Activated CD4-positive, alpha-beta T cell treated with anti-CD3 and anti-CD28 coated beads for 4 hours (primary cell): ENCODE data around the gene CITED2.
"Not testable (repeated sequence)": the region's sequence is repeated elsewhere in the genome, so short reads cannot be mapped to it uniquely, and the experiment has no call there.

ENCODE experiments used
- DNase-seq, 2 donors: peaks; one replicate each; pipeline ENCODE4 v3.0.0-alpha.2; 2020

CITED2 gene

GRCh38 chr6:139364302-139364981 lies 10.0 kb downstream of the CITED2 start:
- DNase-seq, result no peak

- DNase-seq, result not testable (repeated sequence)
These were observed 10.7 kb downstream of the CITED2 start for GRCh38 chr6:139363797-139364196.

- not testable (repeated sequence) for DNase-seq
These were observed 11.3 kb downstream of the CITED2 start for GRCh38 chr6:139363123-139363522.

- no peak for DNase-seq
These were observed 13.2 kb downstream of the CITED2 start for GRCh38 chr6:139361211-139361610.

GRCh38 chr6:139356924-139357323 lies 17.5 kb downstream of the CITED2 start:
- no peak for DNase-seq

- no peak for DNase-seq
These were observed 18.5 kb downstream of the CITED2 start for GRCh38 chr6:139355777-139356445.

- DNase-seq, result no peak
These were observed 19.3 kb downstream of the CITED2 start for GRCh38 chr6:139355172-139355571.

GRCh38 chr6:139354189-139354588 lies 20.3 kb downstream of the CITED2 start:
- no peak for DNase-seq

GRCh38 chr6:139349464-139350020 lies 24.9 kb downstream of the CITED2 start:
- DNase-seq, result no peak

GRCh38 chr6:139346392-139346791 lies 28.1 kb downstream of the CITED2 start:
- no peak for DNase-seq

- no peak for DNase-seq
These were observed 30.1 kb downstream of the CITED2 start for GRCh38 chr6:139344186-139344963.

GRCh38 chr6:139343052-139343750 lies 31.2 kb downstream of the CITED2 start:
- DNase-seq, result no peak

- DNase-seq, result no peak
These were observed 33.4 kb downstream of the CITED2 start for GRCh38 chr6:139341060-139341459.

GRCh38 chr6:139338795-139339194 lies 35.7 kb downstream of the CITED2 start:
- no peak for DNase-seq

- DNase-seq, result no peak
These were observed 36.6 kb downstream of the CITED2 start for GRCh38 chr6:139337830-139338229.

GRCh38 chr6:139337001-139337400 lies 37.4 kb downstream of the CITED2 start:
- no peak for DNase-seq

GRCh38 chr6:139336488-139336887 lies 38.0 kb downstream of the CITED2 start:
- no peak for DNase-seq

- no peak for DNase-seq
These were observed 38.8 kb downstream of the CITED2 start for GRCh38 chr6:139335447-139336210.

- no peak for DNase-seq
These were observed 39.5 kb downstream of the CITED2 start for GRCh38 chr6:139334806-139335446.

GRCh38 chr6:139330826-139331500 lies 43.5 kb downstream of the CITED2 start:
- no peak for DNase-seq

GRCh38 chr6:139330306-139330705 lies 44.1 kb downstream of the CITED2 start:
- no peak for DNase-seq
